Glutamatergic neuron (in vitro differentiated cells): Measurements from ENCODE around the gene NEK8. TPM values are rescaled to one million over a fixed set of nuclear protein-coding genes. Genes with fewer than 3 reads are reported as not detected.
"Not testable (repeated sequence)": the region's sequence is repeated elsewhere in the genome, so short reads cannot be mapped to it uniquely, and the experiment has no call there.

Experiments
- DNase-seq: peaks from one replicate; pipeline ENCODE4 v3.0.0; 2022
- H3K27ac Mint-ChIP-seq: one replicate; pipeline ENCODE4 v1.8.0; 2020; ENCODE audit warnings: mild to moderate bottlenecking, mixed read lengths, inconsistent platforms; ENCODE audit not compliant: unreplicated experiment
- H3K27me3 Mint-ChIP-seq: one replicate; pipeline ENCODE4 v1.8.0; 2020; ENCODE audit warnings: mild to moderate bottlenecking, moderate library complexity, mixed read lengths, inconsistent platforms; ENCODE audit not compliant: unreplicated experiment
- H3K36me3 Mint-ChIP-seq: one replicate; pipeline ENCODE4 v1.8.0; 2020; ENCODE audit warnings: mild to moderate bottlenecking, mixed read lengths, inconsistent platforms; ENCODE audit not compliant: unreplicated experiment
- H3K4me1 Mint-ChIP-seq: one replicate; pipeline ENCODE4 v1.8.0; 2020; ENCODE audit warnings: mild to moderate bottlenecking, low read depth, mixed read lengths, inconsistent platforms; ENCODE audit not compliant: unreplicated experiment
- H3K4me3 Mint-ChIP-seq: one replicate; pipeline ENCODE4 v1.8.0; 2020; ENCODE audit warnings: mild to moderate bottlenecking, mixed read lengths, inconsistent platforms; ENCODE audit not compliant: unreplicated experiment
- H3K9me3 Mint-ChIP-seq: one replicate; pipeline ENCODE4 v1.8.0; 2020; ENCODE audit warnings: mild to moderate bottlenecking, moderate library complexity, mixed read lengths, inconsistent platforms; ENCODE audit not compliant: unreplicated experiment
- CTCF ChIP-seq: fragments of 200-600 bp; sonication (generic); IDR thresholded peaks from one replicate; pipeline ENCODE4 v1.5.0; 2021; ENCODE audit not compliant: partially characterized antibody, unreplicated experiment
- total RNA-seq: library from RNA; stranded (reverse); fragmentation: NEBNext Ultra II Directional; extraction: Animal tissue kit (Norgen Biotek cat#: 25700); gene quantifications from one replicate; pipeline ENCODE4 v1.2.1, GENCODE V29; 2021; ENCODE audit not compliant: unreplicated experiment

The NEK8 gene
- total RNA-seq, 1 donor from 2014 or later: 5.9 TPM

DNA sequence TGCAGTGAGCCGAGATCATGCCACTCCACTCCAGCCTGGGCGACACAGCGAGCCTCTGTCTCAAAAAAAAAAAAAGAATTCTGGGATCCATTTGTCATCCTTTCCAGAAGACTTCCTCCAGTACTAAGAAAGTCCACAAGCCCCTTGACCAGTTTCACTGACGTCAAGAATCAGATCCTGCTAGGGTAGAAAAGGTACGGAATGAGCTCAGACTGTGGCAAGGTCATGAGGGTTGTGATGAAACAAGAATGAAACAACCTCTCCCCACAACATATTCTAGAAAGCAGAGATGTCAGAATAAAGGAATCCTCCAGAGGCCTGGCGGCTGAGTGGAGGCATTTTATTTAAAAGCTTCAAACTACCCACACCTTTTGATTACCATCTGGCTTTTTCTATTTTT lies 45.1 kb downstream of the NEK8 start:
- Mint-ChIP-seq H3K9me3 (peaks cover 5% of the 10 kb centered on the region), H3K27ac (no peak overlapping the region), H3K4me3 (no peak overlapping the region), H3K4me1 (peaks cover 9% of the 10 kb centered on the region), H3K27me3 (peaks cover 2% of the 10 kb centered on the region), H3K36me3 (no peaks in the 10 kb centered on the region)
- TF ChIP-seq CTCF: no peak
- DNase-seq: no peak

- TF ChIP-seq CTCF: no peak
- Mint-ChIP-seq H3K4me1 (peaks cover 9% of the 10 kb centered on the region), H3K36me3 (no peaks in the 10 kb centered on the region), H3K27ac (no peak overlapping the region), H3K9me3 (peaks cover 5% of the 10 kb centered on the region), H3K27me3 (peaks cover 2% of the 10 kb centered on the region), H3K4me3 (no peak overlapping the region)
- DNase-seq: no peak
Observed at GRCh38 chr17:28774206-28774605, 45.6 kb downstream of the NEK8 start.

- Mint-ChIP-seq H3K9me3 (peaks cover 3% of the 10 kb centered on the region), H3K27ac (no peak overlapping the region)
- DNase-seq: no peak
Observed at GRCh38 chr17:28777178-28777577, 48.6 kb downstream of the NEK8 start.

GRCh38 chr17:28779601-28780000 lies 51.0 kb downstream of the NEK8 start:
- H3K36me3 Mint-ChIP-seq, H3K4me1 Mint-ChIP-seq, H3K9me3 Mint-ChIP-seq, H3K4me3 Mint-ChIP-seq, DNase-seq, H3K27me3 Mint-ChIP-seq, H3K27ac Mint-ChIP-seq: not testable (repeated sequence)

More at GRCh38 chr17:28777178-28777577, 48.6 kb downstream of the NEK8 start:
- Mint-ChIP-seq H3K27me3 (no peaks in the 10 kb centered on the region), H3K4me3 (no peak overlapping the region), H3K36me3 (no peaks in the 10 kb centered on the region), H3K4me1 (peaks cover 9% of the 10 kb centered on the region)
- no peak for TF ChIP-seq CTCF

DNA sequence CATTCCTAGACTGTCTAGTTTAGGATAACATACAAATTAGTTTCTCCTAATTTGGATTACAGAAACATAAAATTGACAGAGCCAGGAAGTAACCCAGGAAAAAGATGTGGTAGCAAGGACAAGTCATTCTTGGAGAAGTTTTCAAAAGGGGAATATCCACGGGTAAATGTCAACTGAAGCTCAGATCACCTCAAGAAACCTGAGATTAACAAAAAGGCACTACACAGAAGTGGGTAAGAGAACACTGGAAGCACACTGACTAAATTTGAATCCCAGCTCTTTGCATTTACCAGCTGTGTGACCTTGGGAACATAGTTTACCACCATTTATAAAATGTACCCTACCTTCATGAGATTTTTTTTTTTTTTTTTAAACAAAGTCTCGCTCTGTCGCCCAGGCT lies 54.6 kb downstream of the NEK8 start:
- no peaks in the 10 kb centered on the region for H3K27me3 Mint-ChIP-seq
- DNase-seq: no peak
- H3K9me3 Mint-ChIP-seq: peaks cover 3% of the 10 kb centered on the region
- H3K4me3 Mint-ChIP-seq: no peak overlapping the region
- H3K4me1 Mint-ChIP-seq: no peaks in the 10 kb centered on the region
- no peak overlapping the region for H3K27ac Mint-ChIP-seq
- no peaks in the 10 kb centered on the region for H3K36me3 Mint-ChIP-seq
- TF ChIP-seq CTCF: no peak

- DNase-seq: no peak
- Mint-ChIP-seq H3K4me3 (no peak overlapping the region), H3K27me3 (no peaks in the 10 kb centered on the region), H3K9me3 (peaks cover 2% of the 10 kb centered on the region), H3K27ac (no peak overlapping the region), H3K36me3 (no peaks in the 10 kb centered on the region), H3K4me1 (no peaks in the 10 kb centered on the region)
- TF ChIP-seq CTCF: no peak
Observed at GRCh38 chr17:28788100-28788499, 59.5 kb downstream of the NEK8 start.
